ENCODE results near the gene BCO2. TPM values are rescaled to one million over a fixed set of nuclear protein-coding genes. Genes with fewer than 3 reads are reported as not detected.

Gene BCO2
- total and polyA plus RNA-seq, 4 donors, result 0.70 to 190 (median 78.8) TPM

DNA sequence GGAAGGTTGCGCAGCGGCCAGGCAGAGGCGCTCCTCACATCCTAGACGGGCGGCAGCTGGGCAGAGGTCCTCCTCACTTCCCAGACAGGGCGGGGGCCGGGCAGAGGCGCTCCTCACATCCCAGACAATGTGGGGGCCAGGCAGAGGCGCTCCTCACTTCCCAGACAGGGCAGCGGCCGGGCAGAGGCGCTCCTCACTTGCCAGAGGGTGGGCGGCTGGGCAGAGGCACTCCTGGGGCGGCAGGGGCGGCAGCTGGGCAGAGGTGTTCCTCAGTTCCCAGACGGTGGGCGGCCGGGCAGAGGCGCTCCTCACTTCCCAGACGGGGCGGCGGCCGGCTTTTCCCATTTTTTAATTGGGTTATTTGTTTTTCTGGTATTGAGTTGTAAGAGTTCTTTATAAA lies 30.8 kb downstream of the BCO2 start:
- peaks cover 4 to 17% (median 15%) of the 10 kb centered on the region in 4 donors for H3K36me3 ChIP-seq (ENCODE audit: control insufficient read depth in 4 of 4, insufficient read depth in 3 of 4, low read depth in 1 of 4, low read length in 3 of 4)
- no peak overlapping the region for H3K4me3 ChIP-seq (ENCODE audit: low read depth in 1 of 3, low read length in 3 of 3)
- no peak for DNase-seq (ENCODE audit: low spot score)
- TF ChIP-seq, protein P1, sequence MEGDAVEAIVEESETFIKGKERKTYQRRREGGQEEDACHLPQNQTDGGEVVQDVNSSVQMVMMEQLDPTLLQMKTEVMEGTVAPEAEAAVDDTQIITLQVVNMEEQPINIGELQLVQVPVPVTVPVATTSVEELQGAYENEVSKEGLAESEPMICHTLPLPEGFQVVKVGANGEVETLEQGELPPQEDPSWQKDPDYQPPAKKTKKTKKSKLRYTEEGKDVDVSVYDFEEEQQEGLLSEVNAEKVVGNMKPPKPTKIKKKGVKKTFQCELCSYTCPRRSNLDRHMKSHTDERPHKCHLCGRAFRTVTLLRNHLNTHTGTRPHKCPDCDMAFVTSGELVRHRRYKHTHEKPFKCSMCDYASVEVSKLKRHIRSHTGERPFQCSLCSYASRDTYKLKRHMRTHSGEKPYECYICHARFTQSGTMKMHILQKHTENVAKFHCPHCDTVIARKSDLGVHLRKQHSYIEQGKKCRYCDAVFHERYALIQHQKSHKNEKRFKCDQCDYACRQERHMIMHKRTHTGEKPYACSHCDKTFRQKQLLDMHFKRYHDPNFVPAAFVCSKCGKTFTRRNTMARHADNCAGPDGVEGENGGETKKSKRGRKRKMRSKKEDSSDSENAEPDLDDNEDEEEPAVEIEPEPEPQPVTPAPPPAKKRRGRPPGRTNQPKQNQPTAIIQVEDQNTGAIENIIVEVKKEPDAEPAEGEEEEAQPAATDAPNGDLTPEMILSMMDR (IDR thresholded peaks at IDR 0.05; ENCODE audit: low read depth, low read length, missing input control), result no peak
- TF ChIP-seq NR2F2 (IDR thresholded peaks at IDR 0.05) (no peak), EGR1 (IDR thresholded peaks at IDR 0.05; ENCODE audit: low read depth in 2 of 2) (no peak), SP1 (IDR thresholded peaks at IDR 0.05) (no peak), HNF4A (conservative IDR thresholded peaks at IDR 0.05) (no peak), RXRA (IDR thresholded peaks at IDR 0.05) (no peak), YY1 (IDR thresholded peaks at IDR 0.05) (no peak), HNF4G (IDR thresholded peaks at IDR 0.05) (no peak), TAF1 (conservative IDR thresholded peaks at IDR 0.05) (no peak), JUND (IDR thresholded peaks at IDR 0.05) (no peak), FOXA1 (IDR thresholded peaks at IDR 0.05) (no peak), RAD21 (IDR thresholded peaks at IDR 0.05) (no peak), FOXA2 (IDR thresholded peaks at IDR 0.05) (no peak)
- TF ChIP-seq, protein P2, sequence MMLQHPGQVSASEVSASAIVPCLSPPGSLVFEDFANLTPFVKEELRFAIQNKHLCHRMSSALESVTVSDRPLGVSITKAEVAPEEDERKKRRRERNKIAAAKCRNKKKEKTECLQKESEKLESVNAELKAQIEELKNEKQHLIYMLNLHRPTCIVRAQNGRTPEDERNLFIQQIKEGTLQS (IDR thresholded peaks at IDR 0.05), result no peak
- TF ChIP-seq, protein P3, sequence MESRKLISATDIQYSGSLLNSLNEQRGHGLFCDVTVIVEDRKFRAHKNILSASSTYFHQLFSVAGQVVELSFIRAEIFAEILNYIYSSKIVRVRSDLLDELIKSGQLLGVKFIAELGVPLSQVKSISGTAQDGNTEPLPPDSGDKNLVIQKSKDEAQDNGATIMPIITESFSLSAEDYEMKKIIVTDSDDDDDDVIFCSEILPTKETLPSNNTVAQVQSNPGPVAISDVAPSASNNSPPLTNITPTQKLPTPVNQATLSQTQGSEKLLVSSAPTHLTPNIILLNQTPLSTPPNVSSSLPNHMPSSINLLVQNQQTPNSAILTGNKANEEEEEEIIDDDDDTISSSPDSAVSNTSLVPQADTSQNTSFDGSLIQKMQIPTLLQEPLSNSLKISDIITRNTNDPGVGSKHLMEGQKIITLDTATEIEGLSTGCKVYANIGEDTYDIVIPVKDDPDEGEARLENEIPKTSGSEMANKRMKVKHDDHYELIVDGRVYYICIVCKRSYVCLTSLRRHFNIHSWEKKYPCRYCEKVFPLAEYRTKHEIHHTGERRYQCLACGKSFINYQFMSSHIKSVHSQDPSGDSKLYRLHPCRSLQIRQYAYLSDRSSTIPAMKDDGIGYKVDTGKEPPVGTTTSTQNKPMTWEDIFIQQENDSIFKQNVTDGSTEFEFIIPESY (IDR thresholded peaks at IDR 0.05), result no peak
- H3K9me3 ChIP-seq (ENCODE audit: control insufficient read depth in 4 of 4, low read length in 3 of 4), result no peaks in the 10 kb centered on the region
- no peak overlapping the region for H3K27ac ChIP-seq (ENCODE audit: low read depth in 1 of 2, low read length in 2 of 2)
- H3K9ac ChIP-seq (ENCODE audit: low read depth in 1 of 2, low read length in 2 of 2), result no peak overlapping the region
- WGBS, result 96% methylated on average over 23 of the region's 23 CpGs
- H3K4me1 ChIP-seq (ENCODE audit: control insufficient read depth in 4 of 4, insufficient read depth in 4 of 4, low read length in 3 of 4), result peaks cover 0 to 11% (median 4%) of the 10 kb centered on the region in 4 donors
- H3K27me3 ChIP-seq (ENCODE audit: control insufficient read depth in 4 of 4, insufficient read depth in 4 of 4, low read length in 3 of 4), result no peaks in the 10 kb centered on the region

DNA sequence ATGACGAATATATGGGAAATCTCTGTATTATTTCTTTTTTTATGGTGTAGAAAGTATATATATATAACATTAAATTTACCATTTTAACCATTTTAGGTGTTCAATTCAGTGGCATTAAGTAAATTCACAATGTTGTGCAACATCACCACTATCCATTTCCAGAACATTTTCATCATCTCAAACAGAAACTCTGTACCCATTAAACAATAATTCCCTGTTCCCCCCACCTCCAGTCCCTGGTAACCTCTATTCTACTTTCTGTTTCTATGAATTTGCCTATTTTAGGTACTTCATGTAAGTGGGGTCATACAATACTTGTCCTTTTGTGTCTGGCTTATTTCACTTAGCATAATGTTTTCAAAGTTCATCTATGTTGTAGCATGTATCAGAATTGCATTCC lies 35.6 kb downstream of the BCO2 start:
- H3K27ac ChIP-seq (ENCODE audit: low read depth in 1 of 2, low read length in 2 of 2), result peak overlapping the region; percentile 69 to 80

More for the DNA sequence above, 35.6 kb downstream of the BCO2 start:
- H3K36me3 ChIP-seq (ENCODE audit: control insufficient read depth in 4 of 4, insufficient read depth in 3 of 4, low read depth in 1 of 4, low read length in 3 of 4), result no peaks in the 10 kb centered on the region
- DNase-seq (ENCODE audit: low spot score), result no peak
- 68% methylated on average over 1 of the region's 1 CpG for WGBS
- no peak overlapping the region for H3K9ac ChIP-seq (ENCODE audit: low read depth in 1 of 2, low read length in 2 of 2)
- H3K4me1 ChIP-seq (ENCODE audit: control insufficient read depth in 4 of 4, insufficient read depth in 4 of 4, low read length in 3 of 4), result peaks cover 6 to 48% (median 28%) of the 10 kb centered on the region in 4 donors
- H3K9me3 ChIP-seq (ENCODE audit: control insufficient read depth in 4 of 4, low read length in 3 of 4), result no peaks in the 10 kb centered on the region
- no peaks in the 10 kb centered on the region for H3K27me3 ChIP-seq (ENCODE audit: control insufficient read depth in 4 of 4, insufficient read depth in 4 of 4, low read length in 3 of 4)
- TF ChIP-seq, protein P4, sequence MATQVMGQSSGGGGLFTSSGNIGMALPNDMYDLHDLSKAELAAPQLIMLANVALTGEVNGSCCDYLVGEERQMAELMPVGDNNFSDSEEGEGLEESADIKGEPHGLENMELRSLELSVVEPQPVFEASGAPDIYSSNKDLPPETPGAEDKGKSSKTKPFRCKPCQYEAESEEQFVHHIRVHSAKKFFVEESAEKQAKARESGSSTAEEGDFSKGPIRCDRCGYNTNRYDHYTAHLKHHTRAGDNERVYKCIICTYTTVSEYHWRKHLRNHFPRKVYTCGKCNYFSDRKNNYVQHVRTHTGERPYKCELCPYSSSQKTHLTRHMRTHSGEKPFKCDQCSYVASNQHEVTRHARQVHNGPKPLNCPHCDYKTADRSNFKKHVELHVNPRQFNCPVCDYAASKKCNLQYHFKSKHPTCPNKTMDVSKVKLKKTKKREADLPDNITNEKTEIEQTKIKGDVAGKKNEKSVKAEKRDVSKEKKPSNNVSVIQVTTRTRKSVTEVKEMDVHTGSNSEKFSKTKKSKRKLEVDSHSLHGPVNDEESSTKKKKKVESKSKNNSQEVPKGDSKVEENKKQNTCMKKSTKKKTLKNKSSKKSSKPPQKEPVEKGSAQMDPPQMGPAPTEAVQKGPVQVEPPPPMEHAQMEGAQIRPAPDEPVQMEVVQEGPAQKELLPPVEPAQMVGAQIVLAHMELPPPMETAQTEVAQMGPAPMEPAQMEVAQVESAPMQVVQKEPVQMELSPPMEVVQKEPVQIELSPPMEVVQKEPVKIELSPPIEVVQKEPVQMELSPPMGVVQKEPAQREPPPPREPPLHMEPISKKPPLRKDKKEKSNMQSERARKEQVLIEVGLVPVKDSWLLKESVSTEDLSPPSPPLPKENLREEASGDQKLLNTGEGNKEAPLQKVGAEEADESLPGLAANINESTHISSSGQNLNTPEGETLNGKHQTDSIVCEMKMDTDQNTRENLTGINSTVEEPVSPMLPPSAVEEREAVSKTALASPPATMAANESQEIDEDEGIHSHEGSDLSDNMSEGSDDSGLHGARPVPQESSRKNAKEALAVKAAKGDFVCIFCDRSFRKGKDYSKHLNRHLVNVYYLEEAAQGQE (IDR thresholded peaks at IDR 0.05), result peak; percentile 34
- peak in 1 of 2 donors; percentile 57 for TF ChIP-seq JUND (IDR thresholded peaks at IDR 0.05)
- peak; percentile 66 to 77 for TF ChIP-seq HNF4A (conservative IDR thresholded peaks at IDR 0.05)
- TF ChIP-seq TAF1 (conservative IDR thresholded peaks at IDR 0.05), result no peak
- peak; percentile 31 for TF ChIP-seq HNF4G (IDR thresholded peaks at IDR 0.05)
- TF ChIP-seq, protein P3 (IDR thresholded peaks at IDR 0.05), result peak; percentile 36
- no peak for TF ChIP-seq RAD21 (IDR thresholded peaks at IDR 0.05)
- TF ChIP-seq YY1 (IDR thresholded peaks at IDR 0.05), result peak; percentile 67
- peak in 1 of 2 donors; percentile 17 for TF ChIP-seq GABPA (IDR thresholded peaks at IDR 0.05 in 1 of 2, conservative IDR thresholded peaks at IDR 0.05 in 1 of 2)
- TF ChIP-seq RXRA (IDR thresholded peaks at IDR 0.05), result peak; percentile 62 to 83
- TF ChIP-seq FOXA1 (IDR thresholded peaks at IDR 0.05), result peak; percentile 34
- TF ChIP-seq, protein P1 (IDR thresholded peaks at IDR 0.05; ENCODE audit: low read depth, low read length, missing input control), result no peak
- TF ChIP-seq, protein P5, sequence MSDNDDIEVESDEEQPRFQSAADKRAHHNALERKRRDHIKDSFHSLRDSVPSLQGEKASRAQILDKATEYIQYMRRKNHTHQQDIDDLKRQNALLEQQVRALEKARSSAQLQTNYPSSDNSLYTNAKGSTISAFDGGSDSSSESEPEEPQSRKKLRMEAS (IDR thresholded peaks at IDR 0.05), result peak; percentile 23
- TF ChIP-seq, protein P2 (IDR thresholded peaks at IDR 0.05), result peak; percentile 80
- peak; percentile 64 for TF ChIP-seq SP1 (IDR thresholded peaks at IDR 0.05)
- peak; percentile 38 for TF ChIP-seq FOXA2 (IDR thresholded peaks at IDR 0.05)
- TF ChIP-seq NR2F2 (IDR thresholded peaks at IDR 0.05), result no peak
- TF ChIP-seq EGR1 (IDR thresholded peaks at IDR 0.05; ENCODE audit: low read depth in 2 of 2), result no peak
- no peak overlapping the region for H3K4me3 ChIP-seq (ENCODE audit: low read depth in 1 of 3, low read length in 3 of 3)
